GM15510 (cell line): Measurements from ENCODE around the gene CFAP47.

Experiments used
- POLR2A ChIP-seq: IDR thresholded peaks from 3 replicates; pipeline ENCODE4 v1.6.1; 2011; ENCODE audit warnings: borderline replicate concordance; ENCODE audit not compliant: insufficient read length; ENCODE audit errors: extremely low read depth

CFAP47 gene

GRCh38 chrX:36401774-36402173, 482.2 kb downstream of the CFAP47 start:
- no peak for TF ChIP-seq POLR2A

GRCh38 chrX:36407836-36408235, 488.3 kb downstream of the CFAP47 start:
- TF ChIP-seq POLR2A = no peak

GRCh38 chrX:36414056-36414455, 494.5 kb downstream of the CFAP47 start:
- no peak for TF ChIP-seq POLR2A

- no peak for TF ChIP-seq POLR2A
Observed at GRCh38 chrX:36422368-36422767, 502.8 kb downstream of the CFAP47 start.

- TF ChIP-seq POLR2A = no peak
Observed at GRCh38 chrX:36431819-36432218, 512.3 kb downstream of the CFAP47 start.

GRCh38 chrX:36434522-36434921, 515.0 kb downstream of the CFAP47 start:
- no peak for TF ChIP-seq POLR2A
